MCF 10A (cell line): ENCODE data around the gene WNT16. TPM values are rescaled to one million over a fixed set of nuclear protein-coding genes. Genes with fewer than 3 reads are reported as not detected.

Source experiments
- BruUV-seq: library from RNA; stranded (reverse); fragments of 400-500 nt; replicated peaks from 2 replicates; lab custom pipeline; 2021; lab: Mats Ljungman, UMichigan
- CTCF ChIA-PET: fragments of 300-600 bp; sonication (Branson Sonifier 250); formaldehyde crosslinking; extraction: SDS; loops from one replicate; lab custom pipeline; 2021; ENCODE audit warnings: antibody characterized with exemption, inconsistent platforms; lab: Yijun Ruan, JAX
- POLR2A ChIA-PET: fragments of 300-600, 350-650 bp; sonication (Branson Sonifier 250); formaldehyde crosslinking; extraction: SDS; loops from one replicate; lab custom pipeline; 2020; ENCODE audit warnings: antibody characterized with exemption, inconsistent platforms; lab: Yijun Ruan, JAX
- DNase-seq: peaks from one replicate; pipeline ENCODE4 v3.0.0-alpha.2; 2018; ENCODE audit not compliant: unreplicated experiment
- H3K27ac Mint-ChIP-seq: one replicate; pipeline ENCODE4 v1.8.0; 2022; ENCODE audit warnings: mild to moderate bottlenecking, low read depth, mixed read lengths; ENCODE audit not compliant: unreplicated experiment
- H3K27me3 Mint-ChIP-seq: one replicate; pipeline ENCODE4 v1.8.0; 2022; ENCODE audit warnings: mixed read lengths; ENCODE audit not compliant: insufficient read depth, unreplicated experiment
- H3K36me3 Mint-ChIP-seq: one replicate; pipeline ENCODE4 v1.8.0; 2022; ENCODE audit warnings: mild to moderate bottlenecking, moderate library complexity, mixed read lengths; ENCODE audit not compliant: insufficient read depth, unreplicated experiment
- H3K4me1 Mint-ChIP-seq: one replicate; pipeline ENCODE4 v1.8.0; 2022; ENCODE audit warnings: mixed read lengths; ENCODE audit not compliant: insufficient read depth, unreplicated experiment
- H3K4me3 Mint-ChIP-seq: one replicate; pipeline ENCODE4 v1.8.0; 2022; ENCODE audit warnings: mild to moderate bottlenecking, moderate library complexity, mixed read lengths; ENCODE audit not compliant: unreplicated experiment
- H3K9me3 Mint-ChIP-seq: one replicate; pipeline ENCODE4 v1.8.0; 2022; ENCODE audit warnings: mixed read lengths; ENCODE audit not compliant: unreplicated experiment
- CTCF ChIP-seq: fragments of 200-600 bp; IDR thresholded peaks from one replicate; pipeline ENCODE4 v1.8.0; 2022; ENCODE audit warnings: antibody characterized with exemption, mild to moderate bottlenecking; ENCODE audit not compliant: unreplicated experiment
- intact Hi-C: fragments of 100-400 bp; cut with micrococcal nuclease; formaldehyde crosslinking; loops from 2 replicates; pipeline ENCODE4 v1.14.1; 2022
- total RNA-seq: library from RNA; stranded (reverse); gene quantifications from 2 replicates; pipeline ENCODE4 v1.2.3, GENCODE V29; 2022

The WNT16 gene
- total RNA-seq, 1 experiment from 2014 or later: not detected

- POLR2A ChIA-PET: interaction anchor here (0.8 to 1.6 kb wide), 2 partner anchors 12 to 432 kb away, joined by 3 to 7 read pairs; partner anchors contain the start of gene FAM3C
- Mint-ChIP-seq H3K36me3 (peaks cover 18% of the 10 kb centered on the region), H3K9me3 (no peaks in the 10 kb centered on the region), H3K27ac (peak overlapping the region; percentile 35), H3K4me3 (no peak overlapping the region), H3K4me1 (peaks cover 31% of the 10 kb centered on the region), H3K27me3 (no peaks in the 10 kb centered on the region)
- no TSS peak for BruUV-seq
- intact Hi-C loops: no loop called here
- no peak for DNase-seq
- CTCF ChIA-PET: interaction anchor here (1.0 to 2.7 kb wide), 6 partner anchors 9 to 164 kb away, joined by 3 to 19 read pairs (median 4); partner anchors contain the start of gene FAM3C
- TF ChIP-seq CTCF: no peak
Measured at GRCh38 chr7:121383235-121383910, 54.6 kb downstream of the WNT16 start.

GRCh38 chr7:121384265-121384664 is 55.5 kb downstream of the WNT16 start:
- H3K4me3 Mint-ChIP-seq: no peak overlapping the region
- CTCF ChIA-PET: interaction anchor here (0.7 to 2.7 kb wide), 5 partner anchors 11 to 220 kb away, joined by 3 to 19 read pairs (median 4); partner anchors contain the start of gene FAM3C
- no TSS peak for BruUV-seq

GRCh38 chr7:121385056-121385799 is 56.4 kb downstream of the WNT16 start:
- no peaks in the 10 kb centered on the region for H3K27me3 Mint-ChIP-seq
- BruUV-seq: no TSS peak
- no peaks in the 10 kb centered on the region for H3K9me3 Mint-ChIP-seq
- H3K4me3 Mint-ChIP-seq: no peak overlapping the region
- H3K27ac Mint-ChIP-seq: no peak overlapping the region
- H3K36me3 Mint-ChIP-seq: peaks cover 16% of the 10 kb centered on the region
- intact Hi-C loops: no loop called here
- ChIA-PET CTCF (interaction anchor here (0.7 to 3.6 kb wide), 3 partner anchors 11 to 219 kb away, joined by 3 to 32 read pairs (median 4); partner anchors contain the start of gene FAM3C), POLR2A (interaction anchor here (0.6 to 3.0 kb wide), 4 partner anchors 11 to 610 kb away, joined by 3 to 26 read pairs (median 3); partner anchors contain the start of gene FAM3C)
- TF ChIP-seq CTCF: no peak
- H3K4me1 Mint-ChIP-seq: peaks cover 31% of the 10 kb centered on the region
- no peak for DNase-seq

More at GRCh38 chr7:121384265-121384664, 55.5 kb downstream of the WNT16 start:
- Mint-ChIP-seq H3K4me1 (peaks cover 31% of the 10 kb centered on the region), H3K9me3 (no peaks in the 10 kb centered on the region), H3K27ac (no peak overlapping the region), H3K27me3 (no peaks in the 10 kb centered on the region), H3K36me3 (peaks cover 16% of the 10 kb centered on the region)
- intact Hi-C loops: no loop called here
- DNase-seq: no peak
- TF ChIP-seq CTCF: no peak
- POLR2A ChIA-PET: interaction anchor here (1.2 kb wide), 1 partner anchor 610 kb away, joined by 3 read pairs; no protein-coding TSS in a partner anchor

- ChIA-PET CTCF (interaction anchor here (1.4 to 3.6 kb wide), 2 partner anchors 11 to 219 kb away, joined by 4 to 32 read pairs; partner anchors contain the start of gene FAM3C), POLR2A (interaction anchor here (0.6 to 3.0 kb wide), 4 partner anchors 10 to 609 kb away, joined by 3 to 26 read pairs (median 3); partner anchors contain the start of gene FAM3C)
- no peak for DNase-seq
- BruUV-seq: no TSS peak
- Mint-ChIP-seq H3K4me1 (peaks cover 31% of the 10 kb centered on the region), H3K36me3 (peaks cover 13% of the 10 kb centered on the region), H3K27ac (no peak overlapping the region), H3K9me3 (no peaks in the 10 kb centered on the region), H3K4me3 (no peak overlapping the region), H3K27me3 (no peaks in the 10 kb centered on the region)
- TF ChIP-seq CTCF: no peak
- intact Hi-C loops: no loop called here
Measured at GRCh38 chr7:121385800-121386179, 57.0 kb downstream of the WNT16 start.
